ENCODE data around the gene NADK. TPM values are rescaled to one million over a fixed set of nuclear protein-coding genes. Genes with fewer than 3 reads are reported as not detected.

Gene NADK
- total and polyA plus RNA-seq, 10 of the 15 experiments (the other 5 are each of a cell fraction or from before 2014, with no cell fraction given): 1.1 to 93.2 (median 46.9) TPM

DNA sequence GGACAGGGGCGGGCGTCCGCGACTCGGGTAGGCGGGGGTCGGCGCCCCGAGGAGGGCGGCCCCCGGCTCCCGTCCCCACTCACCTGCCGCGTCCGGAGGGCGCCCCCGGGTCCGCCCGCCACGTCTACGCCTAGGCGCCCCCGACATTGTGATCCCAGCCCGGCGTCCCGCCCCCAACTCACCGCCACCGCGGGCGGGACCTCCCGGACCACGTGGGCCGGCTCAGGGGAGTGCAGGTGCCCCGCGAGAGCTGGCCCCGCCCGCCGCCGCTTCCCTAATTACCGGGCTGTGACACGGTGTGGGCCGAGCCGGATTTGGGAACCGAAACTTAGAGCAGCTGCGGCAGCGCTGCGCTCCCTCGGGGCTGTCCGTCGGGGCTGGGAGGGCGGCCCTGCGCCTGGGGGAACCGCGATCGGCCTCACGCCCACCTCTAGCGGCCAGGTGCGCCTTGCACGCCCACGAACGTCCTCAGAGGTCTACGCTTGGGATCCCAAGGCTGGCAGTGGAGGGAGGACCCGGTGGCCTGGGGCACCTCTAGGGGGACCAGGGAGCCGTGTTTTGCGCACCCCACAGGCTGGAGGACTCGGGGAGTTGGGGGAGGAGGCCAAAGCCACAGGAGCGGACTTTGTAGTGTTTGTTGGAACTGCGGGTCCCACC is 521 bp upstream of the NADK start (continued):
- TF ChIP-seq FOXM1 (IDR thresholded peaks at IDR 0.05; ENCODE audit: low read depth, low read length) (peak; percentile 66; the same call in 1 of the 2 replicates), RUNX3 (IDR thresholded peaks at IDR 0.05; ENCODE audit: low read length) (peak; percentile 88), MEF2B (IDR thresholded peaks at IDR 0.05; ENCODE audit: partially characterized antibody, poor library complexity, severe bottlenecking) (peak; percentile 99), SMAD1 (IDR thresholded peaks at IDR 0.05; ENCODE audit: low read depth, partially characterized antibody) (peak; percentile 32), RAD21 (IDR thresholded peaks at IDR 0.05; ENCODE audit: insufficient read depth, low read depth, low read length) (peak; percentile 20; the same call in 1 of the 2 replicates), MEF2A (IDR thresholded peaks at IDR 0.05; ENCODE audit: insufficient read depth, low read depth, low read length) (peak; percentile 74), CHD2 (IDR thresholded peaks at IDR 0.05; ENCODE audit: borderline replicate concordance, low read depth, low read length) (peak; percentile 76), HDGF (IDR thresholded peaks at IDR 0.05) (peak; percentile 95), CHD4 (IDR thresholded peaks at IDR 0.05) (no peak), IKZF1 (conservative IDR thresholded peaks at IDR 0.05) (peak; percentile 99), KAT2A (conservative IDR thresholded peaks at IDR 0.05; ENCODE audit: control insufficient read depth, low read depth, low read length) (no peak), CREM (IDR thresholded peaks at IDR 0.05; ENCODE audit: low read depth) (peak; percentile 89), EGR1 (IDR thresholded peaks at IDR 0.05; ENCODE audit: borderline replicate concordance in 1 of 2, low read depth in 2 of 2, low read length in 2 of 2) (peak in 1 of 2 experiments; percentile 94; a peak in 2 of 3 replicates), ZNF622 (IDR thresholded peaks at IDR 0.05) (no peak), PAX5 (IDR thresholded peaks at IDR 0.05; ENCODE audit: borderline replicate concordance, low read depth, low read length) (peak; percentile 90; the same call in 1 of the 2 replicates), SPI1 (IDR thresholded peaks at IDR 0.05; ENCODE audit: borderline replicate concordance, insufficient read depth, low read depth, low read length) (peak; percentile 95), ETV6 (conservative IDR thresholded peaks at IDR 0.05 in 1 of 2, IDR thresholded peaks at IDR 0.05 in 1 of 2; ENCODE audit: borderline replicate concordance in 1 of 2, low read depth in 1 of 2) (peak in 1 of 2 experiments; percentile 55; a peak in 2 of 4 replicates), RAD51 (IDR thresholded peaks at IDR 0.05) (peak; percentile 75), NFYA (IDR thresholded peaks at IDR 0.05; ENCODE audit: borderline replicate concordance, low read depth, low read length) (no peak), POU2F2 (IDR thresholded peaks at IDR 0.05; ENCODE audit: borderline replicate concordance, low read depth, low read length) (peak; percentile 67; the same call in 1 of the 3 replicates), JUNB (IDR thresholded peaks at IDR 0.05) (no peak), BACH1 (IDR thresholded peaks at IDR 0.05; ENCODE audit: borderline replicate concordance) (peak; percentile 92), SMARCA5 (IDR thresholded peaks at IDR 0.05) (no peak; the same call in 1 of the 2 replicates), ESRRA (IDR thresholded peaks at IDR 0.05; ENCODE audit: low read length) (no peak)
- TF ChIP-seq, protein P1, sequence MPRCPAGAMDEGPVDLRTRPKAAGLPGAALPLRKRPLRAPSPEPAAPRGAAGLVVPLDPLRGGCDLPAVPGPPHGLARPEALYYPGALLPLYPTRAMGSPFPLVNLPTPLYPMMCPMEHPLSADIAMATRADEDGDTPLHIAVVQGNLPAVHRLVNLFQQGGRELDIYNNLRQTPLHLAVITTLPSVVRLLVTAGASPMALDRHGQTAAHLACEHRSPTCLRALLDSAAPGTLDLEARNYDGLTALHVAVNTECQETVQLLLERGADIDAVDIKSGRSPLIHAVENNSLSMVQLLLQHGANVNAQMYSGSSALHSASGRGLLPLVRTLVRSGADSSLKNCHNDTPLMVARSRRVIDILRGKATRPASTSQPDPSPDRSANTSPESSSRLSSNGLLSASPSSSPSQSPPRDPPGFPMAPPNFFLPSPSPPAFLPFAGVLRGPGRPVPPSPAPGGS (IDR thresholded peaks at IDR 0.05; ENCODE audit: borderline replicate concordance, insufficient read depth, low read depth, low read length, poor library complexity, severe bottlenecking): peak; percentile 85
- TF ChIP-seq, protein P2, sequence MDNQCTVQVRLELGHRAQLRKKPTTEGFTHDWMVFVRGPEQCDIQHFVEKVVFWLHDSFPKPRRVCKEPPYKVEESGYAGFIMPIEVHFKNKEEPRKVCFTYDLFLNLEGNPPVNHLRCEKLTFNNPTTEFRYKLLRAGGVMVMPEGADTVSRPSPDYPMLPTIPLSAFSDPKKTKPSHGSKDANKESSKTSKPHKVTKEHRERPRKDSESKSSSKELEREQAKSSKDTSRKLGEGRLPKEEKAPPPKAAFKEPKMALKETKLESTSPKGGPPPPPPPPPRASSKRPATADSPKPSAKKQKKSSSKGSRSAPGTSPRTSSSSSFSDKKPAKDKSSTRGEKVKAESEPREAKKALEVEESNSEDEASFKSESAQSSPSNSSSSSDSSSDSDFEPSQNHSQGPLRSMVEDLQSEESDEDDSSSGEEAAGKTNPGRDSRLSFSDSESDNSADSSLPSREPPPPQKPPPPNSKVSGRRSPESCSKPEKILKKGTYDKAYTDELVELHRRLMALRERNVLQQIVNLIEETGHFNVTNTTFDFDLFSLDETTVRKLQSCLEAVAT (IDR thresholded peaks at IDR 0.05): peak; percentile 69
- TF ChIP-seq, protein P3, sequence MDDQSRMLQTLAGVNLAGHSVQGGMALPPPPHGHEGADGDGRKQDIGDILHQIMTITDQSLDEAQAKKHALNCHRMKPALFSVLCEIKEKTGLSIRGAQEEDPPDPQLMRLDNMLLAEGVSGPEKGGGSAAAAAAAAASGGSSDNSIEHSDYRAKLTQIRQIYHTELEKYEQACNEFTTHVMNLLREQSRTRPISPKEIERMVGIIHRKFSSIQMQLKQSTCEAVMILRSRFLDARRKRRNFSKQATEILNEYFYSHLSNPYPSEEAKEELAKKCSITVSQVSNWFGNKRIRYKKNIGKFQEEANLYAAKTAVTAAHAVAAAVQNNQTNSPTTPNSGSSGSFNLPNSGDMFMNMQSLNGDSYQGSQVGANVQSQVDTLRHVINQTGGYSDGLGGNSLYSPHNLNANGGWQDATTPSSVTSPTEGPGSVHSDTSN (IDR thresholded peaks at IDR 0.05; ENCODE audit: insufficient replicate concordance, low read depth, low read length): peak; percentile 15
